ENCODE results near the gene VASH1. TPM values are rescaled to one million over a fixed set of nuclear protein-coding genes. Genes with fewer than 3 reads are reported as not detected.
"Not testable (repeated sequence)": the region's sequence is repeated elsewhere in the genome, so short reads cannot be mapped to it uniquely, and the experiment has no call there.

VASH1 gene
- polyA plus RNA-seq, 6 donors from 2014 or later = 0.05 to 0.61 (median 0.39) TPM; not detected in 1

GRCh38 chr14:76726551-76726970 lies 34.7 kb upstream of the VASH1 start:
- peaks cover 12 to 29% (median 16%) of the 10 kb centered on the region in 3 donors for H3K27me3 Mint-ChIP-seq
- DNase-seq = no peak
- H3K27ac Mint-ChIP-seq = no peak overlapping the region
- H3K4me1 Mint-ChIP-seq = no peaks in the 10 kb centered on the region
- no peaks in the 10 kb centered on the region for H3K9me3 Mint-ChIP-seq
- H3K4me3 Mint-ChIP-seq = no peak overlapping the region
- no peak for ATAC-seq (ENCODE audit: low read depth in 2 of 2)
- H3K36me3 Mint-ChIP-seq = no peaks in the 10 kb centered on the region

GRCh38 chr14:76727384-76727783 lies 33.9 kb upstream of the VASH1 start:
- Mint-ChIP-seq H3K9me3 (no peaks in the 10 kb centered on the region), H3K27ac (no peak overlapping the region), H3K36me3 (no peaks in the 10 kb centered on the region), H3K27me3 (peaks cover 12 to 29% (median 16%) of the 10 kb centered on the region in 3 donors), H3K4me1 (no peaks in the 10 kb centered on the region), H3K4me3 (peak overlapping the region in 1 of 8 donors; percentile 53)
- DNase-seq = no peak
- no peak for ATAC-seq (ENCODE audit: low read depth in 2 of 2)

- Mint-ChIP-seq H3K9me3 (no peaks in the 10 kb centered on the region), H3K27me3 (peaks cover 12 to 29% (median 16%) of the 10 kb centered on the region in 3 donors), H3K27ac (no peak overlapping the region), H3K36me3 (no peaks in the 10 kb centered on the region), H3K4me3 (no peak overlapping the region), H3K4me1 (no peaks in the 10 kb centered on the region)
- ATAC-seq (ENCODE audit: low read depth in 2 of 2) (no peak), DNase-seq (no peak)
Measured at GRCh38 chr14:76727901-76728300, 33.4 kb upstream of the VASH1 start.

- Mint-ChIP-seq H3K4me3 (no peak overlapping the region), H3K9me3 (no peaks in the 10 kb centered on the region), H3K36me3 (no peaks in the 10 kb centered on the region), H3K4me1 (no peaks in the 10 kb centered on the region), H3K27ac (peak overlapping the region in 1 of 6 donors; percentile 63), H3K27me3 (peaks cover 12 to 29% (median 16%) of the 10 kb centered on the region in 3 donors)
- no peak for ATAC-seq (ENCODE audit: low read depth in 2 of 2)
- DNase-seq = no peak
Measured at GRCh38 chr14:76729258-76729657, 32.0 kb upstream of the VASH1 start.

GRCh38 chr14:76729953-76730505 lies 31.2 kb upstream of the VASH1 start:
- no peak overlapping the region for H3K27ac Mint-ChIP-seq

GRCh38 chr14:76734501-76734900 lies 26.8 kb upstream of the VASH1 start:
- H3K36me3 Mint-ChIP-seq; ATAC-seq (ENCODE audit: low read depth in 2 of 2); H3K27me3 Mint-ChIP-seq; H3K27ac Mint-ChIP-seq; H3K4me3 Mint-ChIP-seq; H3K4me1 Mint-ChIP-seq; DNase-seq: not testable (repeated sequence)
- peaks cover 0 to 23% (median 15%) of the 10 kb centered on the region in 7 donors for H3K9me3 Mint-ChIP-seq

More at GRCh38 chr14:76729953-76730505, 31.2 kb upstream of the VASH1 start:
- Mint-ChIP-seq H3K36me3 (no peaks in the 10 kb centered on the region), H3K4me3 (no peak overlapping the region), H3K27me3 (peaks cover 5 to 29% (median 16%) of the 10 kb centered on the region in 3 donors), H3K4me1 (no peaks in the 10 kb centered on the region), H3K9me3 (no peaks in the 10 kb centered on the region)
- ATAC-seq (ENCODE audit: low read depth in 2 of 2) = no peak
- DNase-seq = no peak

GRCh38 chr14:76736514-76736913 lies 24.8 kb upstream of the VASH1 start:
- Mint-ChIP-seq H3K4me1 (no peaks in the 10 kb centered on the region), H3K27ac (no peak overlapping the region), H3K4me3 (no peak overlapping the region), H3K9me3 (peaks cover 4 to 44% (median 34%) of the 10 kb centered on the region in 7 donors), H3K36me3 (peaks cover 7 to 24% of the 10 kb centered on the region in 2 donors), H3K27me3 (peaks cover 0 to 4% (median 4%) of the 10 kb centered on the region in 3 donors)
- no peak for DNase-seq
- no peak for ATAC-seq (ENCODE audit: low read depth in 2 of 2)

GRCh38 chr14:76741074-76741473 lies 20.2 kb upstream of the VASH1 start:
- Mint-ChIP-seq H3K9me3 (peaks cover 4 to 58% (median 37%) of the 10 kb centered on the region in 7 donors), H3K4me3 (no peak overlapping the region), H3K27ac (no peak overlapping the region), H3K4me1 (no peaks in the 10 kb centered on the region), H3K27me3 (peaks cover 9 to 20% (median 19%) of the 10 kb centered on the region in 3 donors), H3K36me3 (peaks cover 7 to 32% of the 10 kb centered on the region in 2 donors)
- DNase-seq (no peak), ATAC-seq (ENCODE audit: low read depth in 2 of 2) (no peak)

- no peaks in the 10 kb centered on the region for H3K4me1 Mint-ChIP-seq
- ATAC-seq (ENCODE audit: low read depth in 2 of 2) (no peak), DNase-seq (no peak)
- H3K36me3 Mint-ChIP-seq = peaks cover 7 to 32% of the 10 kb centered on the region in 2 donors
- H3K4me3 Mint-ChIP-seq = no peak overlapping the region
- H3K27ac Mint-ChIP-seq = no peak overlapping the region
- peaks cover 9 to 22% (median 20%) of the 10 kb centered on the region in 3 donors for H3K27me3 Mint-ChIP-seq
- H3K9me3 Mint-ChIP-seq = peaks cover 4 to 54% (median 37%) of the 10 kb centered on the region in 7 donors
Measured at GRCh38 chr14:76742185-76742584, 19.1 kb upstream of the VASH1 start.

GRCh38 chr14:76742966-76743365 lies 18.3 kb upstream of the VASH1 start:
- Mint-ChIP-seq H3K9me3 (peaks cover 4 to 53% (median 33%) of the 10 kb centered on the region in 7 donors), H3K27me3 (peaks cover 9 to 26% (median 20%) of the 10 kb centered on the region in 3 donors), H3K27ac (no peak overlapping the region), H3K36me3 (peaks cover 7 to 32% of the 10 kb centered on the region in 2 donors), H3K4me1 (no peaks in the 10 kb centered on the region), H3K4me3 (peak overlapping the region in 2 of 8 donors; percentile 16 to 25)
- peak in 1 of 2 donors; percentile 27 for ATAC-seq (ENCODE audit: low read depth in 2 of 2)
- DNase-seq = no peak

GRCh38 chr14:76752744-76753143 lies 8.5 kb upstream of the VASH1 start:
- Mint-ChIP-seq H3K9me3 (peaks cover 0 to 5% (median 0%) of the 10 kb centered on the region in 7 donors), H3K36me3 (no peaks in the 10 kb centered on the region), H3K27ac (peak overlapping the region in 1 of 6 donors; percentile 53), H3K4me3 (no peak overlapping the region), H3K4me1 (no peaks in the 10 kb centered on the region), H3K27me3 (peaks cover 1 to 11% (median 7%) of the 10 kb centered on the region in 3 donors)
- ATAC-seq (ENCODE audit: low read depth in 2 of 2) (no peak), DNase-seq (no peak)

- no peak for ATAC-seq (ENCODE audit: low read depth in 2 of 2)
- Mint-ChIP-seq H3K4me3 (no peak overlapping the region), H3K36me3 (no peaks in the 10 kb centered on the region), H3K9me3 (peaks cover 0 to 5% (median 0%) of the 10 kb centered on the region in 7 donors), H3K27ac (no peak overlapping the region), H3K4me1 (no peaks in the 10 kb centered on the region), H3K27me3 (peaks cover 8 to 20% (median 12%) of the 10 kb centered on the region in 3 donors)
- no peak for DNase-seq
Measured at GRCh38 chr14:76753541-76754198, 7.6 kb upstream of the VASH1 start.

GRCh38 chr14:76754586-76754985 lies 6.7 kb upstream of the VASH1 start:
- ATAC-seq (ENCODE audit: low read depth in 2 of 2) = no peak
- Mint-ChIP-seq H3K27me3 (peaks cover 12 to 29% (median 20%) of the 10 kb centered on the region in 3 donors), H3K27ac (peak overlapping the region in 2 of 6 donors; percentile 17 to 57), H3K4me3 (no peak overlapping the region), H3K9me3 (no peaks in the 10 kb centered on the region), H3K4me1 (no peaks in the 10 kb centered on the region), H3K36me3 (no peaks in the 10 kb centered on the region)
- DNase-seq = no peak
